AG04449 (cell line): Measurements from ENCODE around the gene RAD51B.

Experiments
- CTCF ChIA-PET: fragments of 350-600 bp; formaldehyde crosslinking; extraction: SDS; loops from one replicate; lab custom pipeline; 2021; ENCODE audit warnings: antibody characterized with exemption; lab: Yijun Ruan, JAX
- POLR2A ChIA-PET: fragments of 400-600, 350-600 bp; formaldehyde crosslinking; extraction: SDS; loops from one replicate; lab custom pipeline; 2020; ENCODE audit warnings: antibody characterized with exemption, inconsistent platforms; lab: Yijun Ruan, JAX
- DNase-seq: peaks from one replicate; pipeline ENCODE4 v3.0.0-alpha.2; 2010; ENCODE audit warnings: low read depth, low spot score
- H3K4me3 ChIP-seq: 2 replicates; pipeline ENCODE4 v1.5.1; 2011; ENCODE audit warnings: low read depth, mild to moderate bottlenecking, control low read depth, low read length
- TF ChIP-seq, protein P1 (sequence below): IDR thresholded peaks from one replicate; pipeline ENCODE4 v1.5.1; 2011; ENCODE audit warnings: mild to moderate bottlenecking, moderate library complexity, low read length, control low read depth, inconsistent platforms; ENCODE audit not compliant: insufficient read depth; ENCODE audit errors: missing control alignments

RAD51B gene

DNA sequence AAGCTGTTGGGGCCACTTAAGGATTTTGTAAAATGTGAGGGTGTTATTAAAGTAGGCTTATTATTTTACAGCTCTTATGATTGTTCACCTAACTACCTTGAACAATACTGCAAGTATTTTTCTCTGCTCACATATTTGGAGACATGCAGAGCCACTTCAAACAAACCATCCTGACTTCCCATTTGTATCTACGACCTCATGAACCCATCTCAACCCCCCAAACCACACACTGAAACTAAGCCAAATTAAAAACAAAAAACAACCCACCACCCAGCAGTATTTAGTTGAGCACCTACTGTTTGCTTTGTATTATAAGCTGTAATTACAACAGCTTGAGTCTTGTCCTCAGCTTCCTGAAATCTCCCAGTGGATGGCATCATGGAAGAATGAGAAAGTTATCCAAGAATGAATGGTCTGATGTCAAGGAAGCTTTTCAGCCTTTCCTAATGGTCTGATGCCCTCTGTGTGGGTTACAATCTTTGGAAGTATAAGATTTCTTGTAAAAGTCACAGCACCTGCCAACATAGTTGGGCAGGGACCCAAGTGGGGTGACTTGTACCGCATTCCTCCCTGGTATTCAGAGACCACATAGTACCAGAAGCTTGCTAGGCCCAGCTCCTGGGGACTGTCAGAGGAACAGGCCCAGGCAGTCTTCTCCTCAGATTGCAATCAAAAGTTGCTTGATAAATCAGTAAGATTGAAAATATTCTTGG lies 556.6 kb downstream of the RAD51B start:
- TF ChIP-seq, protein P1, sequence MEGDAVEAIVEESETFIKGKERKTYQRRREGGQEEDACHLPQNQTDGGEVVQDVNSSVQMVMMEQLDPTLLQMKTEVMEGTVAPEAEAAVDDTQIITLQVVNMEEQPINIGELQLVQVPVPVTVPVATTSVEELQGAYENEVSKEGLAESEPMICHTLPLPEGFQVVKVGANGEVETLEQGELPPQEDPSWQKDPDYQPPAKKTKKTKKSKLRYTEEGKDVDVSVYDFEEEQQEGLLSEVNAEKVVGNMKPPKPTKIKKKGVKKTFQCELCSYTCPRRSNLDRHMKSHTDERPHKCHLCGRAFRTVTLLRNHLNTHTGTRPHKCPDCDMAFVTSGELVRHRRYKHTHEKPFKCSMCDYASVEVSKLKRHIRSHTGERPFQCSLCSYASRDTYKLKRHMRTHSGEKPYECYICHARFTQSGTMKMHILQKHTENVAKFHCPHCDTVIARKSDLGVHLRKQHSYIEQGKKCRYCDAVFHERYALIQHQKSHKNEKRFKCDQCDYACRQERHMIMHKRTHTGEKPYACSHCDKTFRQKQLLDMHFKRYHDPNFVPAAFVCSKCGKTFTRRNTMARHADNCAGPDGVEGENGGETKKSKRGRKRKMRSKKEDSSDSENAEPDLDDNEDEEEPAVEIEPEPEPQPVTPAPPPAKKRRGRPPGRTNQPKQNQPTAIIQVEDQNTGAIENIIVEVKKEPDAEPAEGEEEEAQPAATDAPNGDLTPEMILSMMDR: no peak
- no peak for DNase-seq
- POLR2A ChIA-PET: interaction anchor here (0.6 to 2.0 kb wide), 2 partner anchors 14 to 417 kb away, joined by 3 to 8 read pairs; partner anchors contain the start of gene ZFP36L1
- CTCF ChIA-PET: interaction anchor here (1.2 to 1.6 kb wide), 2 partner anchors 8 to 11 kb away, joined by 4 to 6 read pairs; no protein-coding TSS in a partner anchor
- no peak overlapping the region for H3K4me3 ChIP-seq

DNA sequence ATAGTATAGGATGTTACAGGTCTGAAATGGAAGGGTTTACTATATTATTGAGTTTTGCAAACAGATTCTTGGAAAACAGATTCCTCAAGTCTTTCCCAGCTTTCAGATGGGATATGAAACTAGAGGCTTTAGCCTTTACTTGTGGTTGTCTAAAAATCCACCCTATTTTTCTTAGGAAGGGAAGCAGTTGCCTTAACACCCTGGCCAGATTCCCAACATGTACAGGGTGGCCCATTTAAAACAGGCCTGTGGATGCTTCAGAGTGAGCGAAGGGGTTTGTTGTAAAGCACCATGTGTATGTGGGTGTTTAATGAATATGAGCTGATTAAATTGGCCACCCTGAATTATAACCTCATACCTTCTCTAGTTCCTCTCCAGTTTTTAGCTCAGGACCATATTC lies 557.4 kb downstream of the RAD51B start:
- no peak for DNase-seq
- POLR2A ChIA-PET: interaction anchor here (2.0 kb wide), 1 partner anchor 416 kb away, joined by 8 read pairs; the partner anchor contains the start of gene ZFP36L1
- TF ChIP-seq, protein P1: no peak
- CTCF ChIA-PET: interaction anchor here (0.9 to 1.6 kb wide), 6 partner anchors 9 to 467 kb away, joined by 3 to 6 read pairs (median 4); no protein-coding TSS in a partner anchor
- H3K4me3 ChIP-seq: no peak overlapping the region

DNA sequence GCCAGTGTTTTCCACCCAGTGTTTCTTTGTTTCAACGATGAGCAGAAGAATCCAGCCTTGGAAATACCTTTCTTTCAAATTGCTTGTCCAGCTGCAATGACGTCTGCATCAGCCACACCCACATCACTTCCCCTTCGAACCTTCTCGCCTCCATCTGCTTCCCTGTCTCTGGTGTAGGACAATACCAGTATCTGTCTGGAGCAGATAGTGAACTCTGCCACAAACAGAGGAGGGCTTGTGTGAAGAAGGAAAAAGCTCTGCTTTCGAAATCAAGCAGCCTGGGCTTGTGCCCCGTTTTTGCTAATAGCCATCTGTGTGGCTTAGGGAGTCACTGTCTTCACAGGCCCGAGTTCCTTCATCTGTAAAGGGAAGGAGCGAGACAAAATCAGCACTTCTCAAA lies 557.9 kb downstream of the RAD51B start:
- no peak overlapping the region for H3K4me3 ChIP-seq
- TF ChIP-seq, protein P1: no peak
- POLR2A ChIA-PET: interaction anchor here (2.0 kb wide), 1 partner anchor 416 kb away, joined by 8 read pairs; the partner anchor contains the start of gene ZFP36L1
- CTCF ChIA-PET: interaction anchor here (0.9 to 1.6 kb wide), 6 partner anchors 9 to 467 kb away, joined by 3 to 6 read pairs (median 4); no protein-coding TSS in a partner anchor
- DNase-seq: no peak

DNA sequence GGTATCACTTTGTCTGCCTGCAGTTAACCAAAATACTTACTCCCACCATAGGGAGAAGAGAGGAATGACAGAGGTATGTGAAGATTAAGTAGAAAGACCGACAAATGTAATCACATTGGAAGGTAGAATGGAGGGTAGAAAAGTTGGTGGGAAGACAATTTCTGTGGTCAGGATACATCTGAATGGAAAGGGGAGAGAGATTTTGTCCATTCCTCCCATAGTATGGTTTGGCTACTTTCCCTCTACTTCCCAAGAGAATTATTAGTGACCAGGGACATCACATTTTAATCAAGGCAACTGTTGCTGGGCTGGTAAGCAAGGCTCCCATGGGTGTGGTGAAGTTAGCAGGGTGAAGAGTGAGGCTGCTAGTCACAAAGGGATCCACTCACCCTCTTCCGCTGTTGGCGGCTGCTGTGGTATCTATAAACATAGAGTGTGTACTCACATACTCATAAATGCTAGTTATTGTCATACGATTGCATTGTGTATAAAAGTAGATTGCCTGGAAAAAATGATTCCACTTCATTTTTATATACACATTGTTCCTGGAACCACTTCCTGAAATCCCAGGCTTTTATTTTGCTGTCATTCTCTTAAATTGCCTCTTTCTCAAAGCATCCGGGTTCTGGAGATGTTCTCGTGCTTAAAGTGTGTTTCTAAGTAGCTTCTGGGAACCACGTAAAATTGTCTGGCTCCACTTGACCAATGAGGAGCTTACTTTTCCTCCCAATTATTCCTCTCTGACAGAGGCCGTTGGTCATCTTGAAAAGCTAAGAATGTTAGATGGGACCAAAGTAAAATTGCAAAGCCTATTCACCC lies 560.1 kb downstream of the RAD51B start:
- CTCF ChIA-PET: no interaction called here
- H3K4me3 ChIP-seq: no peak overlapping the region
- no peak for DNase-seq
- POLR2A ChIA-PET: no interaction called here
- TF ChIP-seq, protein P1: no peak

DNA sequence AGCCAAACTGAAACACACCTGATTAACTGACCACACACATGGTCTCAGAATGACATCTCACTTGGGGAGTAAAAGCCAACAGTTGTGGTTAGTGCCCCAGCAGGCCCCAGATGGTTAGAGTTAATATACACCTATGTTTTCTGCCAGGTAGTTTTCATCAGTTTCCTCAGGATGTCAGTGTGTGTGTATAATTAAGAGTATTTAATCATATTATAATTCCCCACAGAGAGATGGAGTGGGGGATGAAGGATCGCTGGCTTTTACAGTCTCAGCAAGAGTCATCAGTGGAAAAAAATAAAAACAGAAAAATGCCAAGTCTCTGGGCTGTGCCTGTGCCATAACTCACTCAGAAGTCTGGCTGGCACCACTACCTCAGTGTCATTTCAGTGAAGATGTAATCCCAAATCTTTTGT lies 560.8 kb downstream of the RAD51B start:
- TF ChIP-seq, protein P1: no peak
- no peak overlapping the region for H3K4me3 ChIP-seq
- ChIA-PET CTCF (interaction anchor here (0.8 kb wide), 1 partner anchor 325 kb away, joined by 3 read pairs; no protein-coding TSS in a partner anchor), POLR2A (no interaction called here)
- DNase-seq: no peak
